Epithelial cell of esophagus (primary cell): Measurements from ENCODE around the gene CHI3L1.

Experiments
- DNase-seq: peaks from one replicate; pipeline ENCODE4 v3.0.0; 2010; ENCODE audit warnings: low read depth
- H3K4me3 ChIP-seq: 2 replicates; pipeline ENCODE4 v1.5.1; 2011; ENCODE audit warnings: mild to moderate bottlenecking, low read length, control low read depth
- TF ChIP-seq, protein P1 (sequence below): IDR thresholded peaks from 2 replicates; pipeline ENCODE4 v1.5.1; 2011; ENCODE audit warnings: low read depth, mild to moderate bottlenecking, low read length, control low read depth, inconsistent platforms; ENCODE audit not compliant: insufficient read depth; ENCODE audit errors: missing control alignments

CHI3L1 gene

DNA sequence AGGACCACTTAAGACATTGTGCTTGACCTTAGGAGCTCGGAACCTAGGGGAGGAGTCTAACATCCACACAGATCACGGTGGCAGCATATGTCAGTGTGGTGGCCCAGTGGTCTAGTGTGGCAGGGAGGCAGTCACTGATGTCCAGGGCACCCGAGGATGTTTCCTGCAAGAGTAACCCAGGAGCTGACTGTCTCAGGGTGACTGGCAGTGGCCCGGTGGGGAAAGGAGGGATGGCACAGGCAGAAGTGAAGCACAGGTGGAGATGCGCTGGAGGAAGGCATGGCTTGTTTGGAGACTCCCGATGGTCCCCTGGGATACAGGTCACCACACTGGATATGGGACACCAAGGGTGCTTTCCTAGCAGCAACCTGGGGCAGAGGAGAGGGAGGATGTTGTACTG, 26.6 kb upstream of the CHI3L1 start:
- DNase-seq, result no peak
- H3K4me3 ChIP-seq, result no peak overlapping the region
- TF ChIP-seq, protein P1, sequence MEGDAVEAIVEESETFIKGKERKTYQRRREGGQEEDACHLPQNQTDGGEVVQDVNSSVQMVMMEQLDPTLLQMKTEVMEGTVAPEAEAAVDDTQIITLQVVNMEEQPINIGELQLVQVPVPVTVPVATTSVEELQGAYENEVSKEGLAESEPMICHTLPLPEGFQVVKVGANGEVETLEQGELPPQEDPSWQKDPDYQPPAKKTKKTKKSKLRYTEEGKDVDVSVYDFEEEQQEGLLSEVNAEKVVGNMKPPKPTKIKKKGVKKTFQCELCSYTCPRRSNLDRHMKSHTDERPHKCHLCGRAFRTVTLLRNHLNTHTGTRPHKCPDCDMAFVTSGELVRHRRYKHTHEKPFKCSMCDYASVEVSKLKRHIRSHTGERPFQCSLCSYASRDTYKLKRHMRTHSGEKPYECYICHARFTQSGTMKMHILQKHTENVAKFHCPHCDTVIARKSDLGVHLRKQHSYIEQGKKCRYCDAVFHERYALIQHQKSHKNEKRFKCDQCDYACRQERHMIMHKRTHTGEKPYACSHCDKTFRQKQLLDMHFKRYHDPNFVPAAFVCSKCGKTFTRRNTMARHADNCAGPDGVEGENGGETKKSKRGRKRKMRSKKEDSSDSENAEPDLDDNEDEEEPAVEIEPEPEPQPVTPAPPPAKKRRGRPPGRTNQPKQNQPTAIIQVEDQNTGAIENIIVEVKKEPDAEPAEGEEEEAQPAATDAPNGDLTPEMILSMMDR, result no peak

DNA sequence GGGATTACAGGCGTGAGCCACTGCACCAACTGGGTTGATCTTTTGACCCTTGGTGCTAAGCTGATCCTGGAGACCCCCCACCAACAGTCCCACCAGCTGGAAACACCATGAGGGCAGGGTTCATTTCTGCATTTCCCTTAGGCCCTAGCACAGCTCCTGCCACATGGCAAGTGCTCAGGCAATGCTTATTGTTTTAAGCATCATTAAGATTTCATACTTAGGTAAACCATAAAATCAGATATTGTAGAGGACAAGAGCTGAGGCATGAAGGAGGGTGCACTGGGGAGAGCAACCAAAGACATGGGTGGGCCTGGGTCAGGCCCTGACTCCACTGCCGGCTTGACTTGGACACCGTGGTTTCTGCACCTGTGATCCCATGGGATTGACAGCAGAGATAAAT, 25.3 kb upstream of the CHI3L1 start:
- no peak overlapping the region for H3K4me3 ChIP-seq
- DNase-seq, result no peak
- TF ChIP-seq, protein P1, result no peak

DNA sequence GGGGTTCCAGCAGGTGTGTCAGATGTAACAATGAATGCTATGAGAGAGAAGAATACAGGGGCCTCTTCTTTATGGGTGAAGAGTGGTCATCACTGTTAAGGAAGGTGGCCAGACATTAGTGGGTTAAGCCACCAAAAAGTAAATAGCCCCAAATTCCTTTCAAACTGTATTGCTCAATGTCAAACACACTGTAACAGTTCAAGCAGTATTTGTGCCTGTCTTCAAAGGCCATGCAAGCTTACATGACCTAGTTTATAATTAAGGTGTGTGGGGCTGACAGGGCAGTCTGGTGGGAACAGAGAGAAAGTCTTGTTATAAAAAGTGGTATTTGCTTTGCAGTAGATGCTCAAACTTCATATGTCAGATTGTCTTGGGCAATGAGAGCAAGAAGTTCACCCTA, 24.5 kb upstream of the CHI3L1 start:
- TF ChIP-seq, protein P1, result no peak
- DNase-seq, result no peak
- H3K4me3 ChIP-seq, result no peak overlapping the region

DNA sequence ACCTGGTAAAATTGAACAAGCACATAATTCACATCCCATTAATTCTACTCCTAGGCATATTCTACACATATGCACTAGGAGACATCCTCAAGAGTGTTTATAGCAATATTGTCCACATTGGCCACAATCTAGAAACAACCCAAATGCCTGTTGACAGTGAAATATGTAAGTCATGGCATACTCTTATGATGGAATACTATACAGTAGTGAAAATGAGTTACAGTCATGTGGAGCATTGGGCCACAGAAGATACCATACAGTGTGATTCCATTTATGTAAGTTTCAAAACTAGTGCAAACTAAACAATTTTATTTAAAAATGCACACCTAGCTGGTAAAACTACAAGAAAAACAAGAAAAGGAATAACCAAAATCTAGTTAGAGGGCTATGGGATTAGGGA, 23.8 kb upstream of the CHI3L1 start:
- no peak overlapping the region for H3K4me3 ChIP-seq
- TF ChIP-seq, protein P1, result no peak
- DNase-seq, result no peak

DNA sequence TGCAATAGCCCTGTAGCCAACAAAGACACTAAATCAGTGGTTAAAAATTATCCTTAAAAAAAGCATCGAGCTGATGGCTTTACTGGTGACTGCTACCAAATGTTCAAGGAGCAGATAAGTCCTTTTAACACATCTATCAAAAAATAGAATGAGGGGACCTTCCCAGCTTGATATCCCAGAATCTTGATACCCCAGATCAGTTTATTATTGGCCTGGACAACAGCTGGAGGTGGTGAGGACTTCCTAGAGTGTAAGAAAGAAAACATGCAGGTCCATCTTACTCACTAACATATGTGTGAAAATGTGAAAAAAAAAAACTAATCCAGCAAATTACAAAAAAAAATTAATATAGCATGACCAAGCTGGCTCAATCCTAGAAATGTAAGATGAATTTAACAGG, 21.7 kb upstream of the CHI3L1 start:
- TF ChIP-seq, protein P1, result no peak
- no peak overlapping the region for H3K4me3 ChIP-seq
- DNase-seq, result no peak

DNA sequence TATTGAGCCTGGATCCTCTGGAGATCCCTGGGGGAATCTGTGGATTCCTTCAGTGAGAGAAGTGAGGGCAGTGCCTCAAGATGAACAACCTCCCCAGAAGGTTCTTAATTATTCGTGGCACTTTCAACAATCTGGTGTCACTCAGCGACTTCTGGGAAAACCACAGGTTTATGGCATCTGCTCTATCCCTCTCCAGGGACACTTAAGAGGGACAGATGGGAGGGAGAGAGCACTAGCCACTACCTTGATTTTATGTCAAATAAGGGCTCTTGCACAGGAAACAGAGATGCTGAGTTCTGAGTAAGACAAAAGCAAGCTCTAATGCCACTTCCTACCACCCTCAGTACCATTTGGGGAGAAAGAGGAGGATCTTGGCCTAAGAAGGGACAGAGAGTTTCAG, 21.2 kb upstream of the CHI3L1 start:
- TF ChIP-seq, protein P1, result no peak
- H3K4me3 ChIP-seq, result no peak overlapping the region
- DNase-seq, result no peak

DNA sequence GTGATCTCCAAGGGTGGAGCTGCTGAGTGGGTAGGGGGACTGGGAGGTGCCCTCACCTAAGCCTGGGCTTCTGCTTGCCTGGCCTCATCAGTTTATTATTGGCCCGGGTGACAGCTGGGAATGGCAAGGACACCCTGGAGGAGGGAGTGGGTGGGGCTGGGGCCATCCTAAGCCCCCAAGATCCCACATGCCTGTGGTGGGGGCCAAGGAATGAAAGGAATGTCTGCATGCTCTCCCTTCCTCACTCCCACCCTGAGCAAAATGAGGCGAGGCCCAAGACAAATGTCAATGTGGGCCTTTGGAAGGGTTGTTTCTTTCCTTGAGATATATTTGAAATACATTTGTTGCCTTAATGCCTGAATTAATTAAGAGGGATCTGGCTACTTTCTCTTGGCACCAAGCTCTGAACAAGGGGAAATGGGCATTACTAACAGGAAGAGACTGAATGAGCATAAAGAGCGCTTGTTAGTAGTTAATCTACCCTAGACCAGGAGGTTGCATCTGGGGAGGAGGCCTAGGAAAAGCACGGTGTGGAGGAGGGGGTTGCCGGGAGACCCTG, 19.7 kb upstream of the CHI3L1 start:
- no peak for DNase-seq
- no peak overlapping the region for H3K4me3 ChIP-seq
- TF ChIP-seq, protein P1, result no peak
